Cerebellar cortex (tissue), 1 donor: ENCODE data around the gene WNT7B.

Experiments used
- DNase-seq: peaks from one replicate; pipeline ENCODE4 v3.0.0-alpha.2; 2015; ENCODE audit warnings: low spot score

Gene WNT7B

GRCh38 chr22:45953178-45953577 lies 23.8 kb downstream of the WNT7B start:
- no peak for DNase-seq

GRCh38 chr22:45952553-45952952 lies 24.4 kb downstream of the WNT7B start:
- no peak for DNase-seq

GRCh38 chr22:45952151-45952550 lies 24.8 kb downstream of the WNT7B start:
- no peak for DNase-seq

GRCh38 chr22:45949891-45950290 lies 27.1 kb downstream of the WNT7B start:
- DNase-seq, result no peak

GRCh38 chr22:45949258-45949870 lies 27.6 kb downstream of the WNT7B start:
- no peak for DNase-seq

GRCh38 chr22:45948081-45948648 lies 28.8 kb downstream of the WNT7B start:
- DNase-seq, result no peak

- DNase-seq, result peak; percentile 8
These were observed 30.0 kb downstream of the WNT7B start for GRCh38 chr22:45946805-45947600.

- DNase-seq, result no peak
These were observed 31.3 kb downstream of the WNT7B start for GRCh38 chr22:45945621-45946106.

- DNase-seq, result no peak
These were observed 34.0 kb downstream of the WNT7B start for GRCh38 chr22:45942787-45943493.

GRCh38 chr22:45942344-45942743 lies 34.6 kb downstream of the WNT7B start:
- no peak for DNase-seq

- no peak for DNase-seq
These were observed 38.0 kb downstream of the WNT7B start for GRCh38 chr22:45938913-45939312.

- DNase-seq, result no peak
These were observed 39.0 kb downstream of the WNT7B start for GRCh38 chr22:45937960-45938359.

GRCh38 chr22:45935573-45935972 lies 41.4 kb downstream of the WNT7B start:
- DNase-seq, result no peak

GRCh38 chr22:45934659-45935341 lies 42.2 kb downstream of the WNT7B start:
- no peak for DNase-seq

GRCh38 chr22:45934168-45934564 lies 42.8 kb downstream of the WNT7B start:
- no peak for DNase-seq

GRCh38 chr22:45933506-45934167 lies 43.3 kb downstream of the WNT7B start:
- DNase-seq, result no peak

GRCh38 chr22:45932071-45932470 lies 44.9 kb downstream of the WNT7B start:
- no peak for DNase-seq

- no peak for DNase-seq
These were observed 45.9 kb downstream of the WNT7B start for GRCh38 chr22:45931042-45931441.

- no peak for DNase-seq
These were observed 46.6 kb downstream of the WNT7B start for GRCh38 chr22:45930324-45930723.

GRCh38 chr22:45929649-45930048 lies 47.3 kb downstream of the WNT7B start:
- DNase-seq, result no peak

GRCh38 chr22:45928726-45929368 lies 48.1 kb downstream of the WNT7B start:
- DNase-seq, result no peak
